SU-DHL-6 (cell line): ENCODE data around the gene TM9SF1.

Experiments
- EZH2phosphoT487 ChIP-seq: fragments of 200-600 bp; sonication (generic), shearing (Covaris generic); conservative IDR thresholded peaks from 2 replicates; pipeline ENCODE4 v1.6.1; 2018; ENCODE audit warnings: mild to moderate bottlenecking, antibody characterized with exemption, low read length, moderate library complexity, mixed read lengths
- TF ChIP-seq, protein P1 (sequence below): fragments of 200-600 bp; sonication (generic); IDR thresholded peaks from one replicate; pipeline ENCODE4 v1.5.1; 2017; ENCODE audit warnings: antibody characterized with exemption, mild to moderate bottlenecking, low read length, moderate library complexity; ENCODE audit not compliant: insufficient read depth, poor library complexity, severe bottlenecking

DNA sequence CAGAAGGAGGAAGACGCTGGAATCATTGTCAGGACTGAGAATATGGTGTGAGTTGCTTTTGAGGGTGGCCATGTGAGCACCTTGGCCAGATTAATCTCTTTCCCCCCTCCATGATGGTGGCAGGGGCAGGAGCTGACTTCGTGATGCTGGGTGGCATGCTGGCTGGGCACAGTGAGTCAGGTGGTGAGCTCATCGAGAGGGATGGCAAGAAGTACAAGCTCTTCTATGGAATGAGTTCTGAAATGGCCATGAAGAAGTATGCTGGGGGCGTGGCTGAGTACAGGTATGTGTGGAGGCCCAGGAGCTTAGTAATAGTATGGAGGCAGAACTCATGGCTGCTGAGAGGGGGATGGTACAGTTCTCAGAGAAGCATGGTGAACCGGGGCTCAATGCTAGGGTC lies 42.9 kb upstream of the TM9SF1 start:
- TF ChIP-seq, protein P1, sequence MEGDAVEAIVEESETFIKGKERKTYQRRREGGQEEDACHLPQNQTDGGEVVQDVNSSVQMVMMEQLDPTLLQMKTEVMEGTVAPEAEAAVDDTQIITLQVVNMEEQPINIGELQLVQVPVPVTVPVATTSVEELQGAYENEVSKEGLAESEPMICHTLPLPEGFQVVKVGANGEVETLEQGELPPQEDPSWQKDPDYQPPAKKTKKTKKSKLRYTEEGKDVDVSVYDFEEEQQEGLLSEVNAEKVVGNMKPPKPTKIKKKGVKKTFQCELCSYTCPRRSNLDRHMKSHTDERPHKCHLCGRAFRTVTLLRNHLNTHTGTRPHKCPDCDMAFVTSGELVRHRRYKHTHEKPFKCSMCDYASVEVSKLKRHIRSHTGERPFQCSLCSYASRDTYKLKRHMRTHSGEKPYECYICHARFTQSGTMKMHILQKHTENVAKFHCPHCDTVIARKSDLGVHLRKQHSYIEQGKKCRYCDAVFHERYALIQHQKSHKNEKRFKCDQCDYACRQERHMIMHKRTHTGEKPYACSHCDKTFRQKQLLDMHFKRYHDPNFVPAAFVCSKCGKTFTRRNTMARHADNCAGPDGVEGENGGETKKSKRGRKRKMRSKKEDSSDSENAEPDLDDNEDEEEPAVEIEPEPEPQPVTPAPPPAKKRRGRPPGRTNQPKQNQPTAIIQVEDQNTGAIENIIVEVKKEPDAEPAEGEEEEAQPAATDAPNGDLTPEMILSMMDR, result no peak
- TF ChIP-seq EZH2phosphoT487, result no peak
